Duodenal mucosa (tissue), 2 donors: Measurements from ENCODE around the gene NFE2L3.

Experiments used
- H3K27ac ChIP-seq: one replicate; pipeline ENCODE4 v1.7.0; 2013; ENCODE audit warnings: low read depth, low read length
- H3K27me3 ChIP-seq, 2 donors: one replicate each; pipeline ENCODE4 v1.7.0; 2013; ENCODE audit warnings: low read length in 2 of 2, control low read depth in 1 of 2; ENCODE audit not compliant: insufficient read depth in 2 of 2, control insufficient read depth in 1 of 2
- H3K36me3 ChIP-seq, 2 donors: one replicate each; pipeline ENCODE4 v1.7.0; 2013; ENCODE audit warnings: low read length in 2 of 2, control low read depth in 1 of 2; ENCODE audit not compliant: insufficient read depth in 2 of 2, control insufficient read depth in 1 of 2
- H3K4me1 ChIP-seq, 2 donors: one replicate each; pipeline ENCODE4 v1.7.0; 2013; ENCODE audit warnings: low read length in 2 of 2, control low read depth in 1 of 2; ENCODE audit not compliant: insufficient read depth in 2 of 2, control insufficient read depth in 1 of 2
- H3K4me3 ChIP-seq, 2 donors: one replicate each; pipeline ENCODE4 v1.7.0; 2013; ENCODE audit warnings: low read length in 2 of 2, low read depth in 1 of 2
- H3K9ac ChIP-seq, 2 donors: one replicate each; pipeline ENCODE4 v1.7.0; 2013; ENCODE audit warnings: low read length in 2 of 2, low read depth in 1 of 2
- H3K9me3 ChIP-seq, 2 donors: one replicate each; pipeline ENCODE4 v1.7.0; 2013; ENCODE audit warnings: low read length in 2 of 2, control low read depth in 1 of 2; ENCODE audit not compliant: control insufficient read depth in 1 of 2

The NFE2L3 gene

DNA sequence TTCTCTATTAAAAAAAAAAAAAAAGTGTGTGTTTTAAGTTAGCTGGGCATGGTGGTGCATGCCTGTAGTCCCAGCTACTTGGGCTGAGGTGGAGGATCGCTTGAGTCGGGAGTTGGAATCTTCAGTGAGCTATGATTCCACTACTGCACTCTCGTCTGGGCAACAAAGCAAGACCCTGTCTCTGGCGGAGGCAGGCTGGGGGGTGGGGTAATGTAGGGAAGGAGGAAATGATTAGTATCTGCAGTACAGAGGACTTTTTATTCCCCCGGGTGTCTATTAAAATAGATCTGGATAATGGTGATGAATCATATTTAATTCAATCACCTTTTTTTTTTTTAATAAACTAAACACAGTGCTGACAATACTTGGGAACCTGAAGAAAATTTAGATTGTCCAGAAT, 56.0 kb downstream of the NFE2L3 start:
- H3K9ac ChIP-seq = no peak overlapping the region
- H3K9me3 ChIP-seq = no peaks in the 10 kb centered on the region
- peaks cover 33 to 52% of the 10 kb centered on the region in 2 donors for H3K36me3 ChIP-seq

GRCh38 chr7:26212921-26213718, 61.1 kb downstream of the NFE2L3 start:
- no peaks in the 10 kb centered on the region for H3K9me3 ChIP-seq
- no peak overlapping the region for H3K27ac ChIP-seq
- H3K4me1 ChIP-seq = peaks cover 0 to 6% of the 10 kb centered on the region in 2 donors
- H3K27me3 ChIP-seq = no peaks in the 10 kb centered on the region
- no peak overlapping the region for H3K9ac ChIP-seq
- no peak overlapping the region for H3K4me3 ChIP-seq
- H3K36me3 ChIP-seq = peaks cover 20 to 34% of the 10 kb centered on the region in 2 donors

More for the DNA sequence above, 56.0 kb downstream of the NFE2L3 start:
- Histone ChIP-seq H3K4me1 (peaks cover 15 to 22% of the 10 kb centered on the region in 2 donors), H3K27me3 (no peaks in the 10 kb centered on the region), H3K4me3 (no peak overlapping the region), H3K27ac (no peak overlapping the region)

DNA sequence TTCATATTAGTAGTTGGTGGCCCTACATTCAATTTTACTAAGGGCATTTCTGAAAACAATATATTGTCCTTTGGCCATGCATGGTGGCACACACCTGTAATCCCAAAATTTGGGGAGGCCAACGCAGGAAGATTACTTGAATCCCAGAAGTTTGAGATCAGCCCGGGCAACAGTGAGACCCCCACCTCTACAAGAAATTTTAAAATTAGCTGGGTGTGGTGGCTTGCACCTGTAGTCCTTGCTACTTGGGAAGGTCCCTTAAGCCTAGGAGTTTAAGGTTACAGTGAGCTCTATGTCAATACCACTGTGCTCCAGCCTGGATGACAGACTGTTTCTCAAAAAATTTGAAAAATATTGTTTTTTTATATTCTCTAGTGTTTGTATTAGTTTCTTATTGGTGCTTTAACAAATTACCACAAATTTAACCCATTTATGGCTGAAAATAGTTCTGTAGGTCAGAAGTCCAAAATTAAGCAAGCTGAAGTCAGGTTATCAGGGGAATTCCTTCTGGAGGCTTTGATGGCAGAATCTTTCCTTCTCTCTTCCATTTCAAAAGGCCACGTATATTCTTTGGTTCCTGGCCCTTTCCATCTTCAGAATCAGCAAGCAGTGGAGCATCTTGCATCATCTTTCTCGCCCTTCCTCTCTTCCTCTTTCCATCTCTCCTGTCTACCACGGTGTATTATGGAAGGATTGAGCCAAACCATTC, 62.0 kb downstream of the NFE2L3 start:
- Histone ChIP-seq H3K4me3 (no peak overlapping the region), H3K4me1 (peaks cover 0 to 6% of the 10 kb centered on the region in 2 donors), H3K9ac (no peak overlapping the region), H3K36me3 (peaks cover 20 to 29% of the 10 kb centered on the region in 2 donors), H3K27ac (no peak overlapping the region), H3K27me3 (no peaks in the 10 kb centered on the region), H3K9me3 (no peaks in the 10 kb centered on the region)

DNA sequence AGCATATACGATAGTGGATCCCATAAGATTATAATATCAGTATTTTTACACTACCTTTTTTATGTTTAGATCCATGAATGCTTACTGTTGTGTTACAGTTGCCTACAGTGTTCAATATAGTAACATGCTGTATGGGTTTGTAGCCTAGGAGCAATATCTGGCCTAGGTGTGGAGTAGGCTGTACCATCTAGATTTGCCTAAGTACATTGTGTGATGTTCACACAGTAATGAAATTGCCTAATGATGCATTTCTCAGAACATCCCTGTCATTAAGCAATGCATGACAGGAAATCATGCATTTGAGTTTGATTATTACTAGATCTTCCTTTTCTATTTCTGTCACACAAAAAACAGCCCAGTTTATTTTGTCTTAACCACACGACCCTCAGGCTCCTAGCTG, 64.1 kb downstream of the NFE2L3 start:
- H3K27ac ChIP-seq = no peak overlapping the region
- H3K9ac ChIP-seq = no peak overlapping the region
- H3K4me1 ChIP-seq = no peaks in the 10 kb centered on the region
- no peak overlapping the region for H3K4me3 ChIP-seq
- no peaks in the 10 kb centered on the region for H3K9me3 ChIP-seq
- H3K27me3 ChIP-seq = no peaks in the 10 kb centered on the region
- peaks cover 7 to 14% of the 10 kb centered on the region in 2 donors for H3K36me3 ChIP-seq

- Histone ChIP-seq H3K4me3 (no peak overlapping the region), H3K36me3 (no peaks in the 10 kb centered on the region), H3K9ac (no peak overlapping the region), H3K9me3 (no peaks in the 10 kb centered on the region), H3K27me3 (no peaks in the 10 kb centered on the region), H3K4me1 (no peaks in the 10 kb centered on the region), H3K27ac (no peak overlapping the region)
These were observed 72.4 kb downstream of the NFE2L3 start for GRCh38 chr7:26224359-26224758.

GRCh38 chr7:26227987-26228386, 76.0 kb downstream of the NFE2L3 start:
- Histone ChIP-seq H3K4me3 (no peak overlapping the region), H3K27me3 (no peaks in the 10 kb centered on the region), H3K4me1 (no peaks in the 10 kb centered on the region), H3K27ac (no peak overlapping the region), H3K9ac (no peak overlapping the region), H3K9me3 (no peaks in the 10 kb centered on the region), H3K36me3 (no peaks in the 10 kb centered on the region)

DNA sequence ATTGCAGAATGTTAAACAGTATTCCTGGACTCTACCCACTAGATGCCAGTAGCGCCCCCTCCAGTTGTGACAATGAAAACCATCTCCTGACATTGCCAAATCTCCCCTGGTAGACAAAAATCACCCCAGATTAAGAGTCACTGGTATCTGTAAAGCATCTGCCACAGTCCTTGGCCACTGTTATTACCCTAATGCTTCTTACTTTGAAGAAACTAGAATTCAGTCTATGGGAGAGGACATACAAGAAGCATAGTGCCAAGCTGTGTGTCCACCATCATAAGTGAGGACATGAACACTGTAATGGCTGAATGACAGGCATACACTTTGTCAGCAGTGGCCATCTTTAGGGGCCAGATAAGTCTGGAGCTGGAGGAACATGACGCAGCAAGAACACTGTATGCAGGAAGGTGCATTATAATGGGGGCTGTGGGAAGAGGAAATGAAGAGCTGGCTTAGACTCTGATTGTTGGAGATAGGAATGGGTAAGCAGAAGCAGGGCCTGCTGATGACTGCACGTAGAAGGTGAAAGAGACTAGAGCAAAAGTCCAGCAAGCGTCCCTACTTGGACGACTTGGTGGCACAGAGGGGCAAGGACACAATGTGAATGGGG, 82.0 kb downstream of the NFE2L3 start:
- H3K36me3 ChIP-seq = no peaks in the 10 kb centered on the region
- no peaks in the 10 kb centered on the region for H3K9me3 ChIP-seq
- H3K4me1 ChIP-seq = no peaks in the 10 kb centered on the region
- H3K27me3 ChIP-seq = no peaks in the 10 kb centered on the region
- no peak overlapping the region for H3K4me3 ChIP-seq
- H3K27ac ChIP-seq = no peak overlapping the region
- no peak overlapping the region for H3K9ac ChIP-seq
